Activated T-cell treated with anti-CD3 and anti-CD28 coated beads, Interleukin-2, amount 50 U/mL, for 4 hours (primary cell): ENCODE results near the gene OTC. TPM values are rescaled to one million over a fixed set of nuclear protein-coding genes. Genes with fewer than 3 reads are reported as not detected.

Experiments
- ATAC-seq, 2 donors: fragments of 200-7000 bp; cut with Tn5 transposase; one replicate each; pipeline ENCODE4 v1.10.0; 2021
- DNase-seq: peaks from one replicate; pipeline ENCODE4 v3.0.0-alpha.2; 2020
- H3K27me3 Mint-ChIP-seq: one replicate; pipeline ENCODE4 v1.8.0; 2021; ENCODE audit warnings: low read depth, mixed read lengths
- H3K36me3 Mint-ChIP-seq: one replicate; pipeline ENCODE4 v1.8.0; 2022; ENCODE audit warnings: mixed read lengths; ENCODE audit not compliant: insufficient read depth
- H3K4me1 Mint-ChIP-seq: one replicate; pipeline ENCODE4 v1.8.0; 2021; ENCODE audit warnings: low read depth, mixed read lengths
- H3K4me3 Mint-ChIP-seq: one replicate; pipeline ENCODE4 v1.8.0; 2021; ENCODE audit warnings: mild to moderate bottlenecking, moderate library complexity, mixed read lengths
- H3K9me3 Mint-ChIP-seq: one replicate; pipeline ENCODE4 v1.8.0; 2021; ENCODE audit warnings: mixed read lengths
- total RNA-seq, 3 donors: library from RNA; stranded (reverse); gene quantifications; one replicate each; pipeline ENCODE4 v1.2.1, GENCODE V29; 2021

The OTC gene
- total RNA-seq, 3 donors from 2014 or later = not detected

GRCh38 chrX:38465686-38466085, 113.3 kb downstream of the OTC start:
- H3K9me3 Mint-ChIP-seq = no peaks in the 10 kb centered on the region
- no peak for DNase-seq
- peaks cover 5% of the 10 kb centered on the region for H3K27me3 Mint-ChIP-seq
- ATAC-seq = no peak
- no peak overlapping the region for H3K4me3 Mint-ChIP-seq
- H3K36me3 Mint-ChIP-seq = no peaks in the 10 kb centered on the region
- H3K4me1 Mint-ChIP-seq = no peaks in the 10 kb centered on the region

- no peaks in the 10 kb centered on the region for H3K4me1 Mint-ChIP-seq
- H3K36me3 Mint-ChIP-seq = no peaks in the 10 kb centered on the region
- DNase-seq = no peak
- H3K27me3 Mint-ChIP-seq = peaks cover 5% of the 10 kb centered on the region
- no peaks in the 10 kb centered on the region for H3K9me3 Mint-ChIP-seq
- H3K4me3 Mint-ChIP-seq = no peak overlapping the region
- ATAC-seq = no peak
Measured at GRCh38 chrX:38468563-38469157, 116.3 kb downstream of the OTC start.

Other genes starting within 250 kb of the OTC start
- under 1 TPM in 1 of 3 donors, not detected in 2; 0.13 TPM for gene SRPX, start 131.7 kb upstream of the OTC start, total RNA-seq
- 10 to 100 TPM in 1 of 3 donors, 1 to 10 TPM in 2; 8.4 to 10.6 (median 9.2) TPM for gene RPGR, start 25.1 kb upstream of the OTC start, total RNA-seq
- under 1 TPM in 2 of 3 donors, not detected in 1; 0.18 to 0.29 TPM for gene TSPAN7, start 208.9 kb downstream of the OTC start, total RNA-seq